Sigmoid colon (tissue), 4 donors: Measurements from ENCODE around the gene EPYC.

Experiments used
- EP300 ChIP-seq, 4 donors: sonication (generic); formaldehyde crosslinking; IDR thresholded peaks; one replicate each; pipeline ENCODE4 v1.6.1; 2017; ENCODE audit warnings: antibody characterized with exemption in 4 of 4
- POLR2A ChIP-seq, 2 donors: fragments of 450-650 bp; IDR thresholded peaks; one replicate each; pipeline ENCODE4 v1.6.1; 2016; ENCODE audit warnings: antibody characterized with exemption in 2 of 2, mild to moderate bottlenecking in 2 of 2, moderate library complexity in 2 of 2
- POLR2AphosphoS5 ChIP-seq, 4 donors: sonication (generic); formaldehyde crosslinking; IDR thresholded peaks; one replicate each; pipeline ENCODE4 v1.6.1; 2017; ENCODE audit warnings: antibody characterized with exemption in 4 of 4
- TF ChIP-seq, protein P1 (sequence below), 4 experiments: fragments of 450-650 bp in 3 of 4; fragments of 200-600 bp in 1 of 4; IDR thresholded peaks; one replicate each; pipeline ENCODE4 v1.5.1; 2016 to 2019; ENCODE audit warnings: antibody characterized with exemption in 4 of 4, mild to moderate bottlenecking in 3 of 4, moderate library complexity in 2 of 4

DNA sequence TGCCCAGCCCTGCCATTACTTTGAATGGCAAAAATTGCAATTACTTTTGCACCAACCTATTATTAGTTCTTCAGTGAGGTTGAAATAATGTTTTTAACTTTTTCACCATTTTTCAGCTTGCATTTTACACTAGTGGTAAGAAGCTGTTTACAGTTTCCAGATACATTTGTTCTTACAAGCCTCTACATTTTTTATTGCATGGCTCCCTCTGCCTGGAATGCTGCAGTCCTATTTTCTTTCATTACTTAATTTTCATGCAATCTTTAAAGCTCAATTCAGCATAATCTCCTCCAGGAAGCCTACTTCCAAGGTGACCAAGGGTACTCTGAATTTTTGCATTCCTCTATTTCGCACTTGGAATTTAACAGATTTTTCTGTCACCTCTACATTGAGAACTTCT is 83.2 kb downstream of the EPYC start:
- no peak for TF ChIP-seq EP300 (IDR thresholded peaks at IDR 0.05)
- TF ChIP-seq, protein P1, sequence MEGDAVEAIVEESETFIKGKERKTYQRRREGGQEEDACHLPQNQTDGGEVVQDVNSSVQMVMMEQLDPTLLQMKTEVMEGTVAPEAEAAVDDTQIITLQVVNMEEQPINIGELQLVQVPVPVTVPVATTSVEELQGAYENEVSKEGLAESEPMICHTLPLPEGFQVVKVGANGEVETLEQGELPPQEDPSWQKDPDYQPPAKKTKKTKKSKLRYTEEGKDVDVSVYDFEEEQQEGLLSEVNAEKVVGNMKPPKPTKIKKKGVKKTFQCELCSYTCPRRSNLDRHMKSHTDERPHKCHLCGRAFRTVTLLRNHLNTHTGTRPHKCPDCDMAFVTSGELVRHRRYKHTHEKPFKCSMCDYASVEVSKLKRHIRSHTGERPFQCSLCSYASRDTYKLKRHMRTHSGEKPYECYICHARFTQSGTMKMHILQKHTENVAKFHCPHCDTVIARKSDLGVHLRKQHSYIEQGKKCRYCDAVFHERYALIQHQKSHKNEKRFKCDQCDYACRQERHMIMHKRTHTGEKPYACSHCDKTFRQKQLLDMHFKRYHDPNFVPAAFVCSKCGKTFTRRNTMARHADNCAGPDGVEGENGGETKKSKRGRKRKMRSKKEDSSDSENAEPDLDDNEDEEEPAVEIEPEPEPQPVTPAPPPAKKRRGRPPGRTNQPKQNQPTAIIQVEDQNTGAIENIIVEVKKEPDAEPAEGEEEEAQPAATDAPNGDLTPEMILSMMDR (IDR thresholded peaks at IDR 0.05), result no peak
- TF ChIP-seq POLR2A (IDR thresholded peaks at IDR 0.05), result no peak
- no peak for TF ChIP-seq POLR2AphosphoS5 (IDR thresholded peaks at IDR 0.05)
